ENCODE results near the gene STK11.

Gene STK11, protein sequence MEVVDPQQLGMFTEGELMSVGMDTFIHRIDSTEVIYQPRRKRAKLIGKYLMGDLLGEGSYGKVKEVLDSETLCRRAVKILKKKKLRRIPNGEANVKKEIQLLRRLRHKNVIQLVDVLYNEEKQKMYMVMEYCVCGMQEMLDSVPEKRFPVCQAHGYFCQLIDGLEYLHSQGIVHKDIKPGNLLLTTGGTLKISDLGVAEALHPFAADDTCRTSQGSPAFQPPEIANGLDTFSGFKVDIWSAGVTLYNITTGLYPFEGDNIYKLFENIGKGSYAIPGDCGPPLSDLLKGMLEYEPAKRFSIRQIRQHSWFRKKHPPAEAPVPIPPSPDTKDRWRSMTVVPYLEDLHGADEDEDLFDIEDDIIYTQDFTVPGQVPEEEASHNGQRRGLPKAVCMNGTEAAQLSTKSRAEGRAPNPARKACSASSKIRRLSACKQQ

DNA sequence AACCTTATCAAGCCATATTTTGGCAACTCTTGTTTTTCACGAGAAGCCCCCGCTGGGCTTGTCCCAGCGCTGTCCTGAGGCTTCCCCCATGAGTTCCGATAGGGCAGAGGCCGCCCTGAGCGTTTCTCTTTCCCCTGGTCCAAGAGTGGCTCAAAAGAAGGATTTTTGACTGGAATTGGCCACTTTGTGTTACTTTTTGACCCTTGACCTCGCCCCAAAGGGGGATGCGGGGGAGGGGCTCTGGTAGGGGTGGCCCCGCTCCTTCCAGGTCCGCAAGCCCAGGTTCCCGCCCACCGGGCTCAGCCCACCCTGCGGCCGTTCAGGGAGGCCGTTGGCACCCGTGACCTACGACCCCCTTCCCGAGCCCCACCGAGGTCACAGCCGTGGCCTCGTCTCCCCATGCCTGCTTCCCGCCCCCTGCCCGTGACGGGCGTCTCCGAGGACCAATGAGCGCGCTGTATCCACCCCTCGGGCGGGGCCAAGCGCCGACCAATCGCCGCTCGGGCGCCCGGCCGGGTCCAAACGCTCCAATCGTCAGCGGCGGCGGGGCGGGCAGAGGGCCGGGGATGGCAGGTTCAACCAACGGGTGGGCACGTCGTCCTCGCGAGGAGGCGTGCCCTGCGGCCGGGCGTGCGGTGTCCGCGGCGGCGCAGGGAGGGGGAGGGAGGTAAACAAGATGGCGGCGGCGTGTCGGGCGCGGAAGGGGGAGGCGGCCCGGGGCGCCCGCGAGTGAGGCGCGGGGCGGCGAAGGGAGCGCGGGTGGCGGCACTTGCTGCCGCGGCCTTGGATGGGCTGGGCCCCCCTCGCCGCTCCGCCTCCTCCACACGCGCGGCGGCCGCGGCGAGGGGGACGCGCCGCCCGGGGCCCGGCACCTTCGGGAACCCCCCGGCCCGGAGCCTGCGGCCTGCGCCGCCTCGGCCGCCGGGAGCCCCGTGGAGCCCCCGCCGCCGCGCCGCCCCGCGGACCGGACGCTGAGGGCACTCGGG lies at the start of gene STK11:
Gene STK11 (plus strand): TSS at position 665 of the 986 bp plus-strand sequence. CDS start 1,136 bp downstream, outside the sequence.
- in situ Hi-C loops (cut with MboI; ENCODE audit: low sequenced_read_pairs) = no loop called here

- in situ Hi-C loops (cut with MboI; ENCODE audit: low sequenced_read_pairs) = no loop called here
These were observed 49.2 kb upstream of the STK11 start for GRCh38 chr19:1156305-1156801.

DNA sequence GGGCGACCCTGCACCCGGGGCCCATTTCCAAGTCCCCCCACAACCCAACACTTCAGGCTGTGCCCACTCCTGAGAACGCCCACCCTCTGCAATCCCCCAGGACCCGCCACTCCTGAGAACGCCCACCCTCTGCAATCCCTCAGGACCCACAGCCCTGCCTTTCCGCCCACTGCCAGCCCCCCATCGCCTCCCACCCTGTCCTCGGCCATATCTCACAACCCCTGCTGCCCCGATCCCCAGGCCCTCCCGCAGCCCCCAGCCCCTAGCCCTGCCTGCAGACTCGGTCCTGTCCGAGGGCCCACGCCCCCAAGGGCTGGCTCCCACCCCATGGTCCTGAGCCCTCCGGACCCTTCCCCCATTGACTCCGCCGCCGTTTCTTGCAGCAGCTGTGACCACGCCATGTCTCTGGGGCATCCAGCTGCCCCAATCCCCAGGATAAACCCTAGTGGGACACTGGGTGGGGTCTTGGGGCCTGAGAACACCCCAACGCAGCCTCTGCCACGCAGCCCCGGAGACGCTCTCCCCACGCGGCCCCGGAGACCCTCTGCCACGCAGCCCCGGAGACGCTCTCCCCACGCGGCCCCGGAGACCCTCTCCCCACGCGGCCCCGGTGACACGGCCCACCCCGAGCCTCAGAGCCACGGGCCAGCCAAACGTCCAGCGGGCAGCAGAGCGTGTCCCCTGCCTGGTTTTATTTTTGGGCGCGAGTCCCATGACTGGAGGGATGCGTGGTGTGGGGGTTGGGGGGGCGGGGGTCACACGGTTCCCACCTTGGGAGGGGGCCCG lies 48.6 kb upstream of the STK11 start:
- in situ Hi-C loops (cut with MboI; ENCODE audit: low sequenced_read_pairs) = no loop called here

DNA sequence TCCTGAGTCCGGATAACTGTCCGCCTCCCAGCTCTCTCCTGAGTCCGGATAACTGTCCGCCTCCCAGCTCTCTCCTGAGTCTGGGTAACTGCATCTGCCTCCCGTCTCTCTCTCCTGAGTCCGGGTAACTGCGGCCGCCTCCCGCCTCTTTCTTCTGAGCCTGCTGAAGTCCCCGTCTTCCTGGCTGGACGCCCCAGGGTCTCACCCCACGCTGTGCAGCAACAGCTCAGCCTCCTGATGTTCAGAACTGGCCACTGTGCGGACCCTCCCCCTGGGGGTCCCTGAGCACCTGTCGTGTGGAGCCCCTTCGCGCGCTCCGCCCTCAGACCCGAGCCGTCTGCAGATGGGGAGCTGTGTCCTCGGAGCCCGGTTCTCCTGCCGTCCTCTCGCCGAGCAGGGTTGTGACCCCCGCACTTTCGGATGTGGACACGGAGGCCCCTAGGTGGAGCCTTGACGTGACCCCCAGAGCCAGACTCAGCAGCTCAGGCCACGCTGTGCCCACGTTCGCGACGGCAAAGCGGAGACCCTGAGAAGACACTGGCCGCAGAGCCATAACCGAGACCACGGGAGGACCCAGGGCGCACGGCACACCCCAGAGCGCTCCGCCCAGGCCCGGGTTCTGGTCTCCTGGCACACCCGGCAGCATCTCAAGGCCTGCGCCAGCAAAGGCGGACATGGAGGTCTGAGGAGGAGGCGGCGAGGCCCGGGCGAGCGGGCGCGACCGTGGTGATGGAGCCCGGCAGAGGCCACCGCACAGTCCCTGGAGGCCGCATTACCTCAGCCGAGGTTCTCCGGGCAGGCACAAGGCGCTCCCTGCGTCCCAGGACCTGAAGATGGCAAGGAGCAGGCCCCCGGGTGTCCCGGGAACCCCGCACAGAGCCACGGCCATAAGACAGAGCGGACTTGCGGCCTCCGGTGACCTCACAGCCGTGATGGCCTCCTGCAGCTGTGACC lies 47.4 kb upstream of the STK11 start:
- in situ Hi-C loops (cut with MboI; ENCODE audit: low sequenced_read_pairs) = no loop called here

GRCh38 chr19:1158885-1159448 lies 46.6 kb upstream of the STK11 start:
- in situ Hi-C loops (cut with MboI; ENCODE audit: low sequenced_read_pairs) = no loop called here

GRCh38 chr19:1159864-1160595 lies 45.5 kb upstream of the STK11 start:
- in situ Hi-C loops (cut with MboI; ENCODE audit: low sequenced_read_pairs) = no loop called here

DNA sequence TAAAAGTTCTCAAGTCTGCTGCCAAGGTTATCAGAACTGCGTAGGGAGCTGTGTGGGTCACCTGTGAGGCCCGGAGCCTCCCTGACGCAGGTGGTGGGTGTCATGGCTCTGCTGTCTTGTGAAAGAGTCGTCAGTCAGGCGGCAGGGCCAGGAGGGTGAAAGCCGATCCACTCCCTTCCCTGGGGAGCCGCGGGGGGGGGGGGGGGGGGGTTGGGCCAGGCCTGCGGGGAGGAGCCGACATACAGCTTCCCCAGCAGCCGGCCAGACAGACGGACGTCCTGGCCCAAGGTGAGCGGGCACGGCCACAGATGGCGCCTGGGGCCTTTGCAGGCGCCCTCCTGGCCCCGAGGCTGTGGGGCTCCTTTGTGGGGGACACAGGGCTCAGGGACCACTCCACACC lies 43.9 kb upstream of the STK11 start:
- in situ Hi-C loops (cut with MboI; ENCODE audit: low sequenced_read_pairs) = no loop called here

GRCh38 chr19:1162404-1163282 lies 42.9 kb upstream of the STK11 start:
- in situ Hi-C loops (cut with MboI; ENCODE audit: low sequenced_read_pairs) = no loop called here

DNA sequence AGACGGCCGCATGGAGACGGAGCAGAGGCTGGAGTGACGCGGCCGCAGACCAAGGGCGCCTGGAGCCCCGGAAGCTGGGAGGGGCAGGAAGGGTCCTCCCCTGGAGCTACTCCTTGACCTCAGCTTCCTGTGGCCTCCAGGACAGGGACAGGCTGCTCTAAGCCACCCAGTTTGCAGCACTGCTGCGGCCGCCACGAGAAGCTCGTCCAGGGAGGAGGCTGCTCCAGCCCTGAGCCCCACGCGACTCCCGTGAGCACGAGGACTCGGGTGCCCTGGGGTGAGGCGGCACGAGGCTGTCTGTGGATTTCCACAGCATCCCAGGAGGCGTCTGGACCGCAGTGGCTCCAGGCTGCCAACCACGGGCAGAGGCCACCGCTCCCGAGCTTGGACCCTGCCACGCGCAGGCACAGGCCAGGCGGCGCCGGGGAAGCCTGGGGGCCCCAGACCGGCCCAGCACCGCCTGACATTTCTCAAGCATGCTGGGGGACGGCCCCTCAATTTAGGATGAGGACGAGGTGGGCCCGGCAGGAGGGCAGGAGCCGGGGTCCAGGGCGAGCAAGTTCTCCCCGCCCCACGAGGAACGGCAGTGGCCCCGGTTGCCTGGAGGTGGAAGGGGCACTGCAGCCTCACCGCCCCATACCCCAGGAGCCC lies 42.2 kb upstream of the STK11 start:
- in situ Hi-C loops (cut with MboI; ENCODE audit: low sequenced_read_pairs) = no loop called here

GRCh38 chr19:1163934-1164683 lies 41.5 kb upstream of the STK11 start:
- in situ Hi-C loops (cut with MboI; ENCODE audit: low sequenced_read_pairs) = no loop called here

DNA sequence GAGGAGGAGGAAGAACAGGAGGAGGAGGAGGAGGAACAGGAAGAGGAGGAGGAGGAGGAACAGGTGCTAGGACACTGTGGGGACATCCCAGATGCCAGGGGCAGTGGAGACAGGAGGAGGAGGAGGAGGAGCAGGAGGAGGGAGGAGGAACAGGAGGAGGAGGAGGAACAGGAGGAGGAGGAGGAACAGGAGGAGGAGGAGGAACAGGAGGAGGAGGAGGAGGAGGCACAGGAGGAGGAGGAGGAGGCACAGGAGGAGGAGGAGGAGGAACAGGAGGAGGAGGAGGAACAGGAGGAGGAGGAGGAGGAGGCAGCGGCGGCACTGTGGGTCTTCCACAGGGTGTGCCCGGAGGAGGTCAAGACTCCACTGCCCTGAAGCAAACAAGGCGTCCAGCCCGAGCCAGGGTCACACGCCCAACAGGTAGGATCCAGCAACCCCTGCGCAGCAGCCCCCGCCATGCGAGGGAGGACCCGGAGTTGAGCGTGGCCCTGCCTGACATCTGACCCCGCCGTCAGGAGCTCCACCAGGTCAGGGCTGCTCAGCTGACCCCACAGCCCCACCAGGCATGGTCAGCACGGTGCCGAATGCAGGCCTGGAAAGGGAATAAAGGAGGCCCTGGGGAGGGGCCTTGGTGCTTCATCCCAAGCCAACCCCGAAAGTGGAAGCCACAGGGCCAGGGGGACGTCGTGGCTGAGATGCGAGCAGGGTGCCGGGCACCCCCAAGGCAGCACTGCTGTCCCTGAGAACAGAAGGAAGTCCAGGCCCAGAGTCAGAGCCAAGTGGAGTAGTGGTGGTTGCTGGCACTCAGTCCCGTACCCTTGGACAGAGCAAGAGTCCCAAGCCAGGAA lies 40.7 kb upstream of the STK11 start:
- in situ Hi-C loops (cut with MboI; ENCODE audit: low sequenced_read_pairs) = no loop called here

DNA sequence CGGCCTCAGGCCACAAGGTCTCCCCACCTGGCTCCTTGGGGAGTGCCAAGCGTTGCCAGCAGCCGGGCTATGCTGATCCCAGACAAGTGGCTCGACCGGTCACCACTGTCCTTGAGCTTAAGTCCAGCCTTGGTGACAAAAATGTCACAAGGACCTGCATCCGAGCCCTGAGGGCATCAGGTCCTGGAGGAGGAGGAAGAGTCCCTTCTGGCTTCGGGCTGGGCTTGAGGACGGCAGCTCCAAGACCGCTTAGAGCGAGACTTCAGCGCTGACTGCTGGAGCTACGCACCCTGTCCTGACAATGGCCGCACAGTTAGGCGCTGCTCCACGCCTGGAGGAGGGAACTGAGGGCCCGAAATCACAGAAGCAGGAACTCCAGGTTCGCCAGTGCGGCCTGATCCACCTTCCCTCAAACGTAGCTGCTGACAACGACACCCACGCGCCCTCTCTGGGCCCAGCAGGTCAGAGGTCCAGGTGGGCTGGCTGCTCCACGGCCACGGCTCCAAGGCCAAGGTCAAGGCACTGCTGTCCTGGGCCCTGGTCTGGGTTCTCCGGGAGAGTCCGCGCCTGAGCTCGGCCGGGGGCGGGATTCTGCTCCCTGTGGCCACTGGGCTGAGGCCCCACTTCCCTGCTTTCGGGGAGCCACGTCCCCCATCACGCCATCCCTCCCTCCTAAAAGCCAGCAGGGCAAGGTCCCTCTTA lies 38.6 kb upstream of the STK11 start:
- in situ Hi-C loops (cut with MboI; ENCODE audit: low sequenced_read_pairs) = no loop called here

DNA sequence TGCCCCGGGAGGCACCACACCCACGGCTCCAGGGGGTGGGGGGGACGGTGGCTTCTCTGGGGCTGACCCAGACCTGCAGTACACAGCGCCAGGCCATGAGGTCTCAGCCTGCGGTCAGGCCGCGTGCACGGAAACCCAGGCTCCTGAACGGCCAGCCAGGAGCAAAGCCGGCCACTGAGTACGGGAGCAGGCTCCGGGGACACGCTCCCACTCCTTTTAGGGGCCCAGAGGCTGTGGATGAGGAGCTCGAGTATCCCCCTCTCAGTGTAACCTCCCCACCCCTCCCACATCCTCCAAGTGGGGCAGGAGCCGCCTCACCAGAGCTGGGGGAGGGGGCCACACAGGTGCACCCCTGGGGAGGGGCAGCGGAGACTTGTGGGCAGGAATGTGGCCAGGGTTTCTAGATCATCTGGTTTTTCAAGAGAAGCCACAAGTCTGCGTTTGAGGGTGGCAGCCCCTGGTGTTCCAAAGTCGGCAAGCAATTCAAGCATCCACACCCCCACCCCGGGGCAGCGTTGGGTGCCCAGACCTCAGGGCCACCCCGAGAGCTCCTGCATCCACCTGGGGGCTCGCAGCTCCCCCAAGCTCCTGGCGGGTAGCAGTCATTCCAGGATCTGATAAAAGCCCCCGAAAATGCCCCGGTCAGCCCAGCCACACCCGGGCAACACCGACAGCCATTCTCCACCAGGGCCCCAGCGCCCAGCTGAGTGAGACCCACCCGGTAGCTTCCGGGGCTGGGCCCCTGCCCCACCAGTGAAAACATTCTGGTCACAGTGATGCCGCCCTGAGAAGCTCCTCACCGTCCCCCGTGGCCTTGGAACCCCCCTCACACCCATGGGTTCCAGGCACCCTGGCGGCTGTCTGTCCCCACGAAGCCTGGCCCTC lies 37.6 kb upstream of the STK11 start:
- in situ Hi-C loops (cut with MboI; ENCODE audit: low sequenced_read_pairs) = no loop called here
